Stomach (tissue), 9 donors: ENCODE results near the gene RDH12. TPM values are rescaled to one million over a fixed set of nuclear protein-coding genes. Genes with fewer than 3 reads are reported as not detected.
A peak's percentile ranks its signal among the peaks of the same experiment; 100 is the strongest.

Source experiments
- DNase-seq, 2 donors: peaks; one replicate each; pipeline versions ENCODE4 v3.0.0 to v3.0.0-alpha.2; 2013 to 2019
- H3K27ac ChIP-seq, 5 donors: fragments of 200-600 bp in 4 of 5; sonication (generic) in 4 of 5; one replicate each; pipeline ENCODE4 v1.5.1; 2013 to 2019; ENCODE audit warnings: mild to moderate bottlenecking in 1 of 5, moderate library complexity in 1 of 5
- H3K27me3 ChIP-seq, 3 donors: fragments of 200-600 bp; sonication (generic); one replicate each; pipeline ENCODE4 v1.5.1; 2017 to 2019; ENCODE audit warnings: mixed run types in 1 of 3
- H3K36me3 ChIP-seq, 4 donors: fragments of 200-600 bp; sonication (generic); 1 replicate in 3 of 4; 2 replicates in 1 of 4; pipeline ENCODE4 v1.5.1; 2016 to 2019
- H3K4me1 ChIP-seq, 4 donors: fragments of 200-600 bp; sonication (generic); one replicate each; pipeline ENCODE4 v1.5.1; 2016 to 2019
- H3K4me3 ChIP-seq, 4 donors: fragments of 200-600 bp; sonication (generic) in 3 of 4; one replicate each; pipeline ENCODE4 v1.5.1; 2016 to 2019; ENCODE audit warnings: mild to moderate bottlenecking in 1 of 4
- H3K9me3 ChIP-seq, 4 donors: fragments of 200-600 bp; sonication (generic); one replicate each; pipeline ENCODE4 v1.5.1; 2016 to 2019
- CTCF ChIP-seq, 7 experiments: fragments of 450-650 bp in 4 of 7; fragments of 200-600 bp in 3 of 7; sonication (generic) in 3 of 7; IDR thresholded peaks; one replicate each; pipeline ENCODE4 v1.5.1; 2016 to 2019; ENCODE audit warnings: antibody characterized with exemption in 7 of 7, control low read depth in 2 of 7, mild to moderate bottlenecking in 1 of 7
- EP300 ChIP-seq: sonication (generic); formaldehyde crosslinking; IDR thresholded peaks from one replicate; pipeline ENCODE4 v1.6.1; 2017; ENCODE audit warnings: antibody characterized with exemption
- POLR2A ChIP-seq, 4 donors: fragments of 450-650 bp; IDR thresholded peaks; one replicate each; pipeline ENCODE4 v1.6.1; 2016; ENCODE audit warnings: antibody characterized with exemption in 4 of 4, control low read depth in 2 of 4, mild to moderate bottlenecking in 1 of 4, moderate library complexity in 1 of 4
- POLR2AphosphoS5 ChIP-seq, 3 donors: sonication (generic); formaldehyde crosslinking; IDR thresholded peaks; one replicate each; pipeline ENCODE4 v1.6.1; 2016; ENCODE audit warnings: antibody characterized with exemption in 3 of 3
- WGBS, 5 donors: extraction: QIAGEN DNeasy Blood & Tissue Kit in 3 of 5; methylation state at CpG; one replicate each; pipeline versions ENCODE4 v1.1.5 to v1.1.7; 2013 to 2018; 5-methylcytosine and 5-hydroxymethylcytosine counted together
- intact Hi-C: fragments of 100-400 bp; cut with DNase I; formaldehyde crosslinking; loops from one replicate; pipeline ENCODE4 v1.15.1; 2023; ENCODE audit warnings: low total_unique reads
- polyA plus RNA-seq, 3 donors: library from polyadenylated mRNA; stranded (reverse); fragments of 200-250 nt; gene quantifications; one replicate each; pipeline ENCODE4 v1.2.3, GENCODE V29; 2013
- total RNA-seq, 5 donors: library from RNA; depleted of rRNA; stranded (reverse); fragments of >200 nt; gene quantifications; one replicate each; pipeline versions ENCODE4 v1.1.0 to v1.2.3, GENCODE V29; 2014 to 2016
- donor health status: healthy with polysubstance abuse.
- donor health status: Bipolar disorder and iron deficiency.
- donor health status: healthy.

The RDH12 gene
- total and polyA plus RNA-seq, 8 donors: 0.45 to 15.4 (median 5.4) TPM; not detected in 2

- no peak for DNase-seq
- H3K9me3 ChIP-seq: no peaks in the 10 kb centered on the region
- peaks cover 1 to 15% (median 5%) of the 10 kb centered on the region in 4 donors for H3K36me3 ChIP-seq
- no peaks in the 10 kb centered on the region for H3K27me3 ChIP-seq
- WGBS, 5 donors: 78 to 94% (median 87%) methylated on average over 2 of the region's 2 CpGs
- intact Hi-C loops: loop anchor here (10.0 kb wide), 1 partner anchor 51 kb away; the partner anchor contains the start of gene ARG2
- H3K4me1 ChIP-seq: peaks cover 0 to 51% (median 25%) of the 10 kb centered on the region in 4 donors
- no peak overlapping the region for H3K4me3 ChIP-seq
- TF ChIP-seq EP300: no peak
- TF ChIP-seq POLR2A (IDR thresholded peaks at IDR 0.05): no peak
- no peak for TF ChIP-seq CTCF (IDR thresholded peaks at IDR 0.05)
- TF ChIP-seq POLR2AphosphoS5 (IDR thresholded peaks at IDR 0.05): no peak
- H3K27ac ChIP-seq: no peak overlapping the region
Observed at GRCh38 chr14:67665868-67666267, 35.8 kb upstream of the RDH12 start.

- 0 to 12% (median 7%) methylated on average over 1 of the region's 1 CpG for WGBS, 5 donors
- intact Hi-C loops: loop anchor here (10.0 kb wide), 1 partner anchor 52 kb away; the partner anchor contains the start of gene ARG2
- no peaks in the 10 kb centered on the region for H3K9me3 ChIP-seq
- no peak overlapping the region for H3K4me3 ChIP-seq
- no peaks in the 10 kb centered on the region for H3K27me3 ChIP-seq
- H3K27ac ChIP-seq: no peak overlapping the region
- peaks cover 0 to 6% (median 1%) of the 10 kb centered on the region in 4 donors for H3K36me3 ChIP-seq
- TF ChIP-seq POLR2A (IDR thresholded peaks at IDR 0.05) (no peak), POLR2AphosphoS5 (IDR thresholded peaks at IDR 0.05) (no peak), CTCF (IDR thresholded peaks at IDR 0.05) (peak in 5 of 7 experiments; percentile 30 to 77 (median 45))
- H3K4me1 ChIP-seq: peaks cover 0 to 62% (median 31%) of the 10 kb centered on the region in 4 donors
- DNase-seq: peak in 1 of 2 donors; percentile 79
Observed at GRCh38 chr14:67666750-67667449, 34.8 kb upstream of the RDH12 start.

- peaks cover 11 to 78% (median 46%) of the 10 kb centered on the region in 4 donors for H3K4me1 ChIP-seq
- no peaks in the 10 kb centered on the region for H3K9me3 ChIP-seq
- DNase-seq: no peak
- no peak overlapping the region for H3K4me3 ChIP-seq
- TF ChIP-seq POLR2A (IDR thresholded peaks at IDR 0.05) (no peak), CTCF (IDR thresholded peaks at IDR 0.05) (no peak), EP300 (no peak), POLR2AphosphoS5 (IDR thresholded peaks at IDR 0.05) (no peak)
- no peaks in the 10 kb centered on the region for H3K27me3 ChIP-seq
- H3K36me3 ChIP-seq: no peaks in the 10 kb centered on the region
- H3K27ac ChIP-seq: no peak overlapping the region
- intact Hi-C loops: loop anchor here (10.0 kb wide), 1 partner anchor 54 kb away; the partner anchor contains the start of gene ARG2
Observed at GRCh38 chr14:67668559-67668958, 33.1 kb upstream of the RDH12 start.

GRCh38 chr14:67673451-67673850 lies 28.2 kb upstream of the RDH12 start:
- Histone ChIP-seq H3K27me3 (no peaks in the 10 kb centered on the region), H3K36me3 (peaks cover 4 to 12% (median 11%) of the 10 kb centered on the region in 4 donors), H3K27ac (peak overlapping the region in 3 of 5 donors; percentile 97 to 99 (median 98)), H3K4me1 (peaks cover 15 to 58% (median 39%) of the 10 kb centered on the region in 4 donors), H3K9me3 (no peaks in the 10 kb centered on the region), H3K4me3 (peak overlapping the region; percentile 78 to 95 (median 88))
- DNase-seq: no peak
- WGBS, 5 donors: 30 to 42% (median 33%) methylated on average over 5 of the region's 5 CpGs
- no peak for TF ChIP-seq EP300
- TF ChIP-seq POLR2A (IDR thresholded peaks at IDR 0.05): no peak
- TF ChIP-seq POLR2AphosphoS5 (IDR thresholded peaks at IDR 0.05): no peak
- no peak for TF ChIP-seq CTCF (IDR thresholded peaks at IDR 0.05)
- intact Hi-C loops: no loop called here
